Gastroesophageal sphincter (tissue), 4 donors: ENCODE data around the gene SLC27A2. TPM values are rescaled to one million over a fixed set of nuclear protein-coding genes. Genes with fewer than 3 reads are reported as not detected.

Experiments
- ATAC-seq: fragments of 150-250 bp; one replicate; pipeline ENCODE4 v1.9.1; 2016; ENCODE audit warnings: mild to moderate bottlenecking, moderate library complexity
- H3K27ac ChIP-seq, 4 donors: fragments of 200-600 bp; sonication (generic) in 3 of 4; 1 replicate in 3 of 4; 2 replicates in 1 of 4; pipeline ENCODE4 v1.5.1; 2016 to 2019
- H3K27me3 ChIP-seq: fragments of 200-600 bp; sonication (generic); one replicate; pipeline ENCODE4 v1.5.1; 2019
- H3K36me3 ChIP-seq, 2 donors: fragments of 200-600 bp; sonication (generic); one replicate each; pipeline ENCODE4 v1.5.1; 2019; ENCODE audit warnings: control low read depth in 1 of 2
- H3K4me1 ChIP-seq, 3 donors: fragments of 200-600 bp; sonication (generic); 1 replicate in 2 of 3; 2 replicates in 1 of 3; pipeline ENCODE4 v1.5.1; 2016 to 2019; ENCODE audit warnings: control low read depth in 2 of 3
- H3K4me3 ChIP-seq, 2 donors: fragments of 200-600 bp; sonication (generic); one replicate each; pipeline ENCODE4 v1.5.1; 2019; ENCODE audit warnings: mild to moderate bottlenecking in 1 of 2, moderate library complexity in 1 of 2
- H3K9me3 ChIP-seq, 3 donors: fragments of 200-600 bp; sonication (generic); one replicate each; pipeline ENCODE4 v1.5.1; 2017 to 2019; ENCODE audit warnings: control low read depth in 2 of 3
- CTCF ChIP-seq, 4 experiments: fragments of 200-600 bp in 2 of 4; fragments of 450-650 bp in 2 of 4; sonication (generic) in 1 of 4; IDR thresholded peaks; one replicate each; pipeline ENCODE4 v1.5.1; 2017 to 2019; ENCODE audit warnings: antibody characterized with exemption in 4 of 4, mild to moderate bottlenecking in 2 of 4, moderate library complexity in 2 of 4
- EP300 ChIP-seq: sonication (generic); formaldehyde crosslinking; IDR thresholded peaks from one replicate; pipeline ENCODE4 v1.6.1; 2017; ENCODE audit warnings: antibody characterized with exemption, mild to moderate bottlenecking
- POLR2A ChIP-seq, 2 donors: fragments of 450-650 bp; IDR thresholded peaks; one replicate each; pipeline ENCODE4 v1.6.1; 2017; ENCODE audit warnings: antibody characterized with exemption in 2 of 2, mild to moderate bottlenecking in 2 of 2, moderate library complexity in 1 of 2
- POLR2AphosphoS5 ChIP-seq: sonication (generic); formaldehyde crosslinking; IDR thresholded peaks from one replicate; pipeline ENCODE4 v1.6.1; 2017; ENCODE audit warnings: antibody characterized with exemption
- WGBS, 2 donors: methylation state at CpG; one replicate each; pipeline ENCODE4 v1.1.5; 2018; ENCODE audit warnings: low coverage in 1 of 2; 5-methylcytosine and 5-hydroxymethylcytosine counted together
- total RNA-seq, 4 donors: library from RNA; depleted of rRNA; stranded (reverse); fragments of >200 nt; gene quantifications; one replicate each; pipeline ENCODE4 v1.1.0, GENCODE V29; 2016

Gene SLC27A2
- total RNA-seq, 4 donors from 2014 or later, result 0.13 to 0.22 TPM; not detected in 2

- 86 to 100% methylated on average over 1 of the region's 1 CpG for WGBS, 2 donors
- no peak overlapping the region for H3K27ac ChIP-seq
- no peak for ATAC-seq
- no peaks in the 10 kb centered on the region for H3K4me1 ChIP-seq
- no peaks in the 10 kb centered on the region for H3K27me3 ChIP-seq
- no peaks in the 10 kb centered on the region for H3K9me3 ChIP-seq
- no peaks in the 10 kb centered on the region for H3K36me3 ChIP-seq
- TF ChIP-seq POLR2AphosphoS5 (no peak), CTCF (IDR thresholded peaks at IDR 0.05) (no peak), EP300 (no peak), POLR2A (IDR thresholded peaks at IDR 0.05) (no peak)
- no peak overlapping the region for H3K4me3 ChIP-seq
These were observed 62.2 kb downstream of the SLC27A2 start for GRCh38 chr15:50244153-50244552.

- Histone ChIP-seq H3K36me3 (no peaks in the 10 kb centered on the region), H3K4me3 (no peak overlapping the region), H3K4me1 (no peaks in the 10 kb centered on the region), H3K27me3 (no peaks in the 10 kb centered on the region), H3K9me3 (no peaks in the 10 kb centered on the region), H3K27ac (no peak overlapping the region)
- 83 to 87% methylated on average over 1 to 2 of the region's 2 CpGs for WGBS, 2 donors
- ATAC-seq, result no peak
- no peak for TF ChIP-seq POLR2AphosphoS5
- TF ChIP-seq POLR2A (IDR thresholded peaks at IDR 0.05), result no peak
- no peak for TF ChIP-seq CTCF (IDR thresholded peaks at IDR 0.05)
- TF ChIP-seq EP300, result no peak
These were observed 63.1 kb downstream of the SLC27A2 start for GRCh38 chr15:50244959-50245624.

GRCh38 chr15:50246631-50247030 is 64.6 kb downstream of the SLC27A2 start:
- Histone ChIP-seq H3K27ac (no peak overlapping the region), H3K4me1 (no peaks in the 10 kb centered on the region), H3K9me3 (no peaks in the 10 kb centered on the region), H3K4me3 (no peak overlapping the region), H3K36me3 (no peaks in the 10 kb centered on the region), H3K27me3 (peaks cover under 1% of the 10 kb centered on the region)
- 68 to 79% methylated on average over 2 of the region's 2 CpGs for WGBS, 2 donors
- ATAC-seq, result no peak
- no peak for TF ChIP-seq EP300
- no peak for TF ChIP-seq CTCF (IDR thresholded peaks at IDR 0.05)
- TF ChIP-seq POLR2AphosphoS5, result no peak
- TF ChIP-seq POLR2A (IDR thresholded peaks at IDR 0.05), result no peak

- peaks cover 12% of the 10 kb centered on the region for H3K27me3 ChIP-seq
- H3K36me3 ChIP-seq, result no peaks in the 10 kb centered on the region
- ATAC-seq, result no peak
- 67 to 92% methylated on average over 2 to 3 of the region's 14 CpGs for WGBS, 2 donors
- H3K27ac ChIP-seq, result no peak overlapping the region
- TF ChIP-seq POLR2A (IDR thresholded peaks at IDR 0.05) (no peak), POLR2AphosphoS5 (no peak), CTCF (IDR thresholded peaks at IDR 0.05) (no peak), EP300 (no peak)
- H3K9me3 ChIP-seq, result no peaks in the 10 kb centered on the region
- H3K4me3 ChIP-seq, result no peak overlapping the region
- no peaks in the 10 kb centered on the region for H3K4me1 ChIP-seq
These were observed 66.0 kb downstream of the SLC27A2 start for GRCh38 chr15:50247819-50248655.
